GM12874 (cell line): ENCODE measurements around the gene CD3E.

Experiments used
- CTCF ChIP-seq: IDR thresholded peaks from 2 replicates; pipeline ENCODE4 v1.5.1; 2011; ENCODE audit warnings: low read depth, mild to moderate bottlenecking, control low read depth, low read length, moderate library complexity; ENCODE audit not compliant: insufficient read depth

CD3E gene

GRCh38 chr11:118264569-118265465, 39.7 kb upstream of the CD3E start:
- no peak for TF ChIP-seq CTCF

GRCh38 chr11:118265954-118266353, 38.6 kb upstream of the CD3E start:
- no peak for TF ChIP-seq CTCF

- TF ChIP-seq CTCF: no peak
These were observed 37.0 kb upstream of the CD3E start for GRCh38 chr11:118267486-118267885.

- TF ChIP-seq CTCF: no peak
These were observed 32.5 kb upstream of the CD3E start for GRCh38 chr11:118272001-118272400.

GRCh38 chr11:118274186-118274585, 30.3 kb upstream of the CD3E start:
- no peak for TF ChIP-seq CTCF

GRCh38 chr11:118275176-118275575, 29.4 kb upstream of the CD3E start:
- no peak for TF ChIP-seq CTCF

GRCh38 chr11:118276422-118276821, 28.1 kb upstream of the CD3E start:
- no peak for TF ChIP-seq CTCF
